HG03025 (cell line): ENCODE data around the gene SGCE.

Source experiments
- ATAC-seq: cut with Tn5 transposase; IDR thresholded peaks from one replicate; pipeline ENCODE4 v1.9.1; 2021; ENCODE audit warnings: mild to moderate bottlenecking, moderate library complexity; ENCODE audit not compliant: unreplicated experiment, low FRiP score

SGCE gene

GRCh38 chr7:94662548-94662947 is 6.6 kb upstream of the SGCE start:
- ATAC-seq = no peak

- ATAC-seq = no peak
Observed at GRCh38 chr7:94660006-94660405, 4.1 kb upstream of the SGCE start.

GRCh38 chr7:94658826-94659225 is 2.9 kb upstream of the SGCE start:
- ATAC-seq = no peak

- peak; percentile 87 for ATAC-seq
Observed at GRCh38 chr7:94657771-94658693, 2.1 kb upstream of the SGCE start.

DNA sequence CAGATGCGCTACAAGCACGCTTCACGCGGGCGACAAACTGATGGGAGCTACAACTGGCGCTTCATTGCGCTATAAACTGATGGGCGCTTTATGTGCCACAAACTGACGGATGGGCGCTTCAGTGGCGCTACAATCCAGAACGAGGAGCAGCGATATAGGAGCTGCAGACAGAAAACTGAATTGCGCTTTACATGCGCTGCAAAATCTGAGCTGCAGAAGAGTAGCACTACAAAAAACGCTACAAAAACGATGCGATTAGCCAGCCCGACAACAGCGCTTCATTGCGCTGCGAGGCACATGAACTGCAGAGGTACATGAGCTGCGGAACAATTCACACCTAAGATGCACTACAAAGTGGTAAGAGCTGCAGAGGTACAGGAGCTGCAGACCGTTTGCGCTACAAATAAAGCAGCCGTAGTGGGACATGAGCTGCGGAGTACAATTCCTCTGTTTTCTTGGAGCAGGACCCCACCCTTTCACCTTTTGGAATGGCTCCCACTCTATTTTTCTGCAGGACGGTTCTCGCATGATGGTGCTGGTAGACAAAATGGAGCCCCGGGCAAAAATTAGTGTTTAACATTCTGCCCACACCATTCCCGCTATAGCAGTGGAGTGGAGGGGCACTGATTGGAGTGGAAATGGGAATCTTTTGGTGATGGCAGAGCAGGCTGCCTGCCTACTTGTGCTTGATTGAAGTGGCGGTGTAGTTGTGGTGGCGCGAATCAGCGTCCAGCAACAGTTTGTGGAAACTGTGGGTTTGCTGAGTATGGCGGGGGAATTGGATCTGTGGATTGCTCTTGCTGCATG is 1.2 kb upstream of the SGCE start:
- no peak for ATAC-seq

- ATAC-seq = no peak
Observed at GRCh38 chr7:94656658-94656924, 658 bp upstream of the SGCE start.

DNA sequence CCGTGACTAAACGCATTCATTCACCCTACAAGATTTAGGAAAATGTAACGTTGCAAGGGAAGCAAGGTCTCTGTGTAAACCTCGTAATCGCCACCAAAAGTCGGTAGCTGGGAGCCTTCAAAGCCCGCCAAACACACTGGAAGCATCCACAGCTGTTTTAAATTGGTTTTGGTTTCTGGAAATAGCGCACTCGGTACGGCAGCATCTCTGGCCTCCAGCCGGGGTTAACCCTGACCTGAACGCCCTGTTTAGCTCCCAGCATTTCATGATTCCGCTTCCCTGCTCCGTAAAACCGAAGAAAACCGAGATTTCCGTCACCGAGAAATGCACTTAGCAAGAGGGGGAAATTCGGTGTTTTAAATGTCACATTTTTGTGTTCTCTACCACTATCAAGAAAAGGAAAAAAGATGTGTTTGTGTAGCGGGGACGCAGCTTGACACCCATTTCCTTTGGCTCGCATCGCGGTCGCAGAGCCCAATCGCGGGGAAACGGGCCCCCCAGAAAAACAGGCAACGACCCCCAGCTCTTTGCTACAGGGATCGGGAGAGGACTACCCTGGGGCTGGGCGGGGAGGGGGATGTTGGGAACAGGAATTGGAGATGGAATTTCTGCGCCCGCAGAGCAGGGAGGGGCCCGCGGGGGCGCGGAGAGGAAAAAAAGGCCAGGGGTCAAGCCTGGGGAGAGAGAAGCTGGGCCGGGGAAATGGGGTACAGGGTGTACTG is 646 bp downstream of the SGCE start:
- no peak for ATAC-seq

GRCh38 chr7:94654783-94655125 is 1.2 kb downstream of the SGCE start:
- ATAC-seq = no peak

GRCh38 chr7:94650147-94651051 is 5.5 kb downstream of the SGCE start:
- no peak for ATAC-seq

- ATAC-seq = peak; percentile 62
Observed at GRCh38 chr7:94649450-94649849, 6.5 kb downstream of the SGCE start.

- no peak for ATAC-seq
Observed at GRCh38 chr7:94648731-94649130, 7.2 kb downstream of the SGCE start.

DNA sequence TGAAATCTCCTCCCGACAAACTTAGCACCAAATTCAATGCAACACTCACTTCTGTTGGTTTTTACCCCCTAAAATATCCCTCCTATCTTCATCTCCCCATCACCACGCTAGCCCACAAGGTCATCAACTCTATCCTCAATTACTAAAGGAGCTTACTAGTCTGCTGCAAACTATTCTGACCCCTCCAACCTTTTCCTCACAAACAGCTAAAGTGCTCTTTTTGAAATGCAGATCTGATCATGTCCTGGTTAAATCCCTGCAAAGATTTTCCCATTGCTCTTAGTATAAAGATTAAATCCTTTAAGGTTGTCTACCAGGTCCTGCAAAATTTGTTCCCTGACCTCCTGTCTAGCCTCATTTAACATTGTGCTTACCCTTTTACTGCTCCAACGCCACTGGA is 8.6 kb downstream of the SGCE start:
- no peak for ATAC-seq

DNA sequence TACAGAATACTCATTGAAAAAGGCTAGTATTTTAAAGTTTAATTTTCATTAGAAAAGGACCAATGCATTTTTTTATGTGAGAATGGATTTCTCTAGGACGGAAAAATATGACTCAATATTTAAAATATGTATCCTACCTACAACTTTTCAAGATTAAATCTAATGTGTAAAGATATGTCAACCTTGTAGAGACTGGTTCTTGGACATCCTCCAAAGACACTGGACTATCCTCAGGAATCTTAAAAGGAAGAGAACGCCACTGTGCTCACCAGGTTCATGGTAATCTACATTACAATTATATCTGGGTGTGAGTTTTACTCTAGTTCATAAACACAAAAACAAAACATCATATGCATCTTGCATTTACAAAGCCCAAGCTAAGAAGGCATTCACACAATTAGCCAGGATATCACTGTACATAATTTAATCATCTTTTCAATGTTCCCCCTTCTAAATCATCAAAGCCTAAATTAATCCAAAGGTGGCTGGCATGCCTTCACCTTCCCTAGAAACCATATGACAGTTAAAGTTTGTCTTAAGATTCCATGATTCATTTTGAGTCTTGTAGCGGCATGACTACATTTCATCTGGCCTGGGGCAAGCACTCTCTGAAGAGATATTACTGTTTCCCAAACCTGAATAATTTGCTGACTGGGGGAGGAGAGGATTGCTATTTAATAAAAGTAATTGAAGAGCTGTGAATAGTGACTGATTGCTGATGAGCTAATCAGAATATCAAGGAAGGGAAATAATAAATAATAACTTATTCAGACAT is 12.0 kb downstream of the SGCE start:
- no peak for ATAC-seq

DNA sequence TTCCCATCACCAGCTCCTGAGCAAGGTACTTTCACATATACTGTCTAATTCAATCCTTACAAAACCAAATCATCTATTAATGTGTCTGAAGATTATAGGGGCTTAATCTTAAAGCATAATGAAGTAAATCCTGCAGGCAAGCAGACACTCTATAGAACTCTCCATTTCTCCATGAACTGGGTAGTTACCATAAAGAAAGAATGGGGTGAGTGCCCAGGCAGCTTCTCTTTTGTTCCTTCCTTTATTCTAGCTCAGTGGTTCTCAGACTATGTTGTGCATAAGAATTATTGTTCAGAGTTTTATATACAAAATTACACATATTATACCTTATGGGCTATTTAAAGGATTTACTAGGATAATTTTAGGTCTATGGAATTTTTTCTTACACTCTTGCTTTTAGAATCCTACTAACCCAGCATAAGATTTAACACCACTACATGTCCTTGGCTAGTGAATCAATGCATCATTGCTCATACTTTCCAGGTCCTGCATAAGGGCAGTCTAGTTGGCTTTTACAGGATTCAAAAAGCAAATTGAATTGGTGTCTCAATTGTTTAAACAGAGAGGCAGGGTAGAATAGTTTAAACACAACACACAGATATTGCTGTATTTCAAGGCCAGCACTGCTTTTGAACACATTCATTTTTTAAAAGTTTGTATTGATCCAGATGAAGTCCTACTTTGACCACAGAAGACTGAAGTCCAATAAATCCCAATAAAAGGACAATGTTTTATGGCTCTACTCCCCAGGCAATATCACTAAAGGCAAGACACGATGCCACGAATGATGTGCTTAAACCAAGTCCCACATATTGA is 12.9 kb downstream of the SGCE start:
- ATAC-seq = no peak

DNA sequence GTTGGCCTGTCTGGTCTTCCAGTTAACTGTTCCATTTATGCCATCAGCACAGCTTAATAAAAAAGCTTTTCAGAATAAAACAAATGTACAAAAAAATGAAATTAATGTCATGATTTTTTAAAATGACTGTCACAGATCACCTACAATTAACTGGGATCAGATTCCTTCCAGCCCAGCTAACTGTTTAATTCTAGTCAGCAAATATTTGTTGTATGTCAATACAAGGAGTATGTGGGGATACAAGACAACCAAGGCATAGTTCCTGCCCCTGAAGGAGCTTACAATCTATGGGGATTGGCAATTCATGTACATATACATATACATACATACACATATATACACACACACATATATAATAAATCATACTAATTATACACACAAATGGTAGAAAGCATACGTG is 16.5 kb downstream of the SGCE start:
- no peak for ATAC-seq

GRCh38 chr7:94635687-94636086 is 20.2 kb downstream of the SGCE start:
- ATAC-seq = no peak

DNA sequence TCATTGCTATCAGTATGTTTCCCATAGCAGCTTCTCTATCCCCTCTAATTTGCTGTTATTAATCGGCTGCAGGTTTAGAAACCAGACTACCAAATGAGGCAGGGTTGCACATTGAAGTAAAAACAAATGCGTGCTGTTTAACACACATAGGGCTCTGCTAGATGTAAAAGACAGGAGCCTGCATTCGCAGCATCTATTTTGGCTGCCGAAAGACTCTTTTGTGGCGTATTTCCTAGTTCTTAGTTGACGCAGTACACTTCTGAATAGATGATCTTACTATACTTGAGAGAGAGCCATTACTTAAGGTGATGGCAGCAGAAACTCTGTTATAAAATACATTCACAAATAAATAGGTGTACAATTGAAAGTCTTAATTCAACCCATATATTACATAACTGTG is 21.4 kb downstream of the SGCE start:
- no peak for ATAC-seq

DNA sequence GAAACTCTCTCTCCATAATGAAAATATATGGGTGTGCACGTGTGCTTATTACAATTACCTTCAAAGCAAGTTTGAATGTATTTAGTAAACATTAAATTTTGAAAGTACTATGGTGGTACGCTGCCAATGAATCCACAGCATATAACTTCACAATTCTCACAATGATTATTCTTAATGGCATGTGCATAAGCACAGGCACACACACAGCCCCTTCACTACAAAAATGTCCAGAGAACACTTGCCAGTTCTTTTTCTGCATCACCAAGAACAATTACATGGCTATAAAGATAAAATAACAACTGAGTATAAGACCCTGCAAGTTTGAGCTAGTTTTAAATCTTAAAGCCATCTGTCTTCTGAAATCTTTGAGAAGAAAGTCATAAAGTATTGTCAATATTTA is 22.2 kb downstream of the SGCE start:
- no peak for ATAC-seq

GRCh38 chr7:94633014-94633341 is 23.0 kb downstream of the SGCE start:
- no peak for ATAC-seq
